Measurements from ENCODE around the gene STK32A. TPM values are rescaled to one million over a fixed set of nuclear protein-coding genes. Genes with fewer than 3 reads are reported as not detected.

STK32A gene
- total RNA-seq, 1 donor from 2014 or later = 0.63 TPM

- DNase-seq (ENCODE audit: low read depth) = no peak
- no peak overlapping the region for H3K4me3 ChIP-seq (ENCODE audit: low read depth, low read length)
- TF ChIP-seq CTCF (conservative IDR thresholded peaks at IDR 0.05; ENCODE audit: low read depth, low read length) = no peak
These were observed 102.0 kb downstream of the STK32A start for GRCh38 chr5:147336876-147337275.

- no peak overlapping the region for H3K4me3 ChIP-seq (ENCODE audit: low read depth, low read length)
- TF ChIP-seq CTCF (conservative IDR thresholded peaks at IDR 0.05; ENCODE audit: low read depth, low read length) = peak; percentile 24
- DNase-seq (ENCODE audit: low read depth) = no peak
These were observed 104.5 kb downstream of the STK32A start for GRCh38 chr5:147339313-147339712.

- no peak overlapping the region for H3K4me3 ChIP-seq (ENCODE audit: low read depth, low read length)
- no peak for DNase-seq (ENCODE audit: low read depth)
- no peak for TF ChIP-seq CTCF (conservative IDR thresholded peaks at IDR 0.05; ENCODE audit: low read depth, low read length)
These were observed 106.1 kb downstream of the STK32A start for GRCh38 chr5:147340941-147341340.

GRCh38 chr5:147341345-147341744 is 106.5 kb downstream of the STK32A start:
- TF ChIP-seq CTCF (conservative IDR thresholded peaks at IDR 0.05; ENCODE audit: low read depth, low read length) = no peak
- H3K4me3 ChIP-seq (ENCODE audit: low read depth, low read length) = no peak overlapping the region
- DNase-seq (ENCODE audit: low read depth) = no peak

- DNase-seq (ENCODE audit: low read depth) = no peak
- H3K4me3 ChIP-seq (ENCODE audit: low read depth, low read length) = no peak overlapping the region
- no peak for TF ChIP-seq CTCF (conservative IDR thresholded peaks at IDR 0.05; ENCODE audit: low read depth, low read length)
These were observed 110.0 kb downstream of the STK32A start for GRCh38 chr5:147344861-147345260.

- peak; percentile 9 for TF ChIP-seq CTCF (conservative IDR thresholded peaks at IDR 0.05; ENCODE audit: low read depth, low read length)
- DNase-seq (ENCODE audit: low read depth) = no peak
- H3K4me3 ChIP-seq (ENCODE audit: low read depth, low read length) = no peak overlapping the region
These were observed 111.3 kb downstream of the STK32A start for GRCh38 chr5:147346006-147346561.

GRCh38 chr5:147348046-147348445 is 113.2 kb downstream of the STK32A start:
- TF ChIP-seq CTCF (conservative IDR thresholded peaks at IDR 0.05; ENCODE audit: low read depth, low read length) = no peak
- no peak for DNase-seq (ENCODE audit: low read depth)
- no peak overlapping the region for H3K4me3 ChIP-seq (ENCODE audit: low read depth, low read length)

Data from epithelial cell of proximal tubule (primary cell).